Neuron (in vitro differentiated cells): ENCODE data around the gene IER5.

ENCODE experiments used
- H2AFZ ChIP-seq: one replicate; pipeline ENCODE4 v1.6.1; 2013; ENCODE audit warnings: low read depth, mild to moderate bottlenecking, inconsistent platforms, low read length, moderate library complexity
- H3K27me3 ChIP-seq: one replicate; pipeline ENCODE4 v1.6.1; 2013; ENCODE audit warnings: low read length; ENCODE audit not compliant: insufficient read depth
- H3K36me3 ChIP-seq: one replicate; pipeline ENCODE4 v1.6.1; 2013; ENCODE audit warnings: low read length; ENCODE audit not compliant: insufficient read depth
- H3K4me1 ChIP-seq: one replicate; pipeline ENCODE4 v1.6.1; 2013; ENCODE audit warnings: low read length; ENCODE audit not compliant: insufficient read depth
- H3K4me3 ChIP-seq: 2 replicates; pipeline ENCODE4 v1.5.1; 2013; ENCODE audit warnings: mild to moderate bottlenecking, low read length, moderate library complexity
- H3K9me3 ChIP-seq: one replicate; pipeline ENCODE4 v1.6.1; 2013; ENCODE audit warnings: low read length

The IER5 gene

DNA sequence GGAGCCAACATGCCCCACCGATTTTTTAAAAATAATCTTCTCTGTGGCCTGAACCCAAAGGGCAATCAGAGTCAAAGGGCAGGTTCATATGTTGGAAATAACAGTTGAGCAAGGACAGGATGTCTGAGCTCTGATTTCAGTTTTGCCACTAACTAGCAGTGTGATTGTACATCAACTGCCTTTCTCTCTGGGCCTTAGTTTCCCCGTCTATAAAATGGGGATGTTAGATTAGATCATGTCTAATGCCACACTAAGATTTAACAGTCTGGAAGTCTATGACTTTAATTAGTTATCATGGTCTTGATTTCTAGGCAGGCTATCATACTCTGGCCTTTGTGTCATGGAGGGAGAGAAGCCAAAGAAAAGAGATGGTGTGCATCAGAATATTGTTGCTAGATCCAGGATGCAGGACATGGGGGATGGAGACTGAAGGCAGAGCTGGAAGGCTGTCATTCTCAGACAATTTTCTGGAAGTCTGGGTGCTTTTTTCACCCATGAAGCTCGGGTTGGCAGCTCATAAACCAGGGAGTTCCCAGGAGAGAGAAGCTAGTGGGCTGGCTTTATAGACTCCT, 28.4 kb downstream of the IER5 start:
- H3K27me3 ChIP-seq: peaks cover 3% of the 10 kb centered on the region
- H2AFZ ChIP-seq: no peak overlapping the region
- no peaks in the 10 kb centered on the region for H3K9me3 ChIP-seq
- H3K4me3 ChIP-seq: no peak overlapping the region
- H3K36me3 ChIP-seq: no peaks in the 10 kb centered on the region
- H3K4me1 ChIP-seq: peaks cover 18% of the 10 kb centered on the region

DNA sequence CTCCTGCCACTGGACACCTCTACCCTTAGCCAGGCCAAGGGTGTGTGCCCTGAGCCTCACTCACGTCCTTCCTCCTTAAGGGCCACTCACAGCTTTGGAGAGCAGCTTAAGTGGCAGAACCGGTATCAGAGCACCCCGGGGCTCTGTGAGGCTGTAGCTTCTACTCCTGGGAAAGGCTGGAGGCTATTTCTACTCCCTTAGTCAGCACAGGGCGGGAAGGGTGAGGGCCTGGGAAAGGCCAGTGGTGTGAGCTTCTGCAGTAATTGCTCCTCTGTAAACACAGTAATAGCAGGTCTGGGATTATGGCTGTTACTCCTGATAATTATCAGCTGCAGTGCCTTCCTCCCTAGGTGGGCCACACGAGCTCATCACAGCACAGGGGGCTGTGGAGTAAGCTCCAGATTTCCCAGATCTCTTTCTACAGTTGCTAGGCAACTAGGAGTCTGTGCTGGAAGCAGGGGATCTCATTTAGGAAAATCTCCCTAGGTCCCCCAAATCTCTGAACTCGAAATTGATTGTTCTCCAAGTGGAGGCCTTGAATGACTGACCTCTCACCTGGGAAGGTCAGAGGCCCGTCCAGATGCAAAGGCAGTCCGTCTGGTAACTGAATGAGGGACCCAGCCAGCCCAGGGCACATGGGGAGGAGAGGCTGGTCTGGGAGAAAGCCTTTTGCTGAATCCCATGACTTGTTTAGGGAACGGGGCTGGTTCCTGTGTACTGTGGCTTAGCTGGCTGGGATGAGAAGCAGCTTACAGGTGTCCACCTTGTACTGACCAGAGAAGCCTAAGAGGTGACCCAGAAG, 29.3 kb downstream of the IER5 start:
- Histone ChIP-seq H3K9me3 (no peaks in the 10 kb centered on the region), H3K4me1 (peaks cover 13% of the 10 kb centered on the region), H2AFZ (no peak overlapping the region), H3K36me3 (no peaks in the 10 kb centered on the region), H3K27me3 (peaks cover 3% of the 10 kb centered on the region), H3K4me3 (no peak overlapping the region)

DNA sequence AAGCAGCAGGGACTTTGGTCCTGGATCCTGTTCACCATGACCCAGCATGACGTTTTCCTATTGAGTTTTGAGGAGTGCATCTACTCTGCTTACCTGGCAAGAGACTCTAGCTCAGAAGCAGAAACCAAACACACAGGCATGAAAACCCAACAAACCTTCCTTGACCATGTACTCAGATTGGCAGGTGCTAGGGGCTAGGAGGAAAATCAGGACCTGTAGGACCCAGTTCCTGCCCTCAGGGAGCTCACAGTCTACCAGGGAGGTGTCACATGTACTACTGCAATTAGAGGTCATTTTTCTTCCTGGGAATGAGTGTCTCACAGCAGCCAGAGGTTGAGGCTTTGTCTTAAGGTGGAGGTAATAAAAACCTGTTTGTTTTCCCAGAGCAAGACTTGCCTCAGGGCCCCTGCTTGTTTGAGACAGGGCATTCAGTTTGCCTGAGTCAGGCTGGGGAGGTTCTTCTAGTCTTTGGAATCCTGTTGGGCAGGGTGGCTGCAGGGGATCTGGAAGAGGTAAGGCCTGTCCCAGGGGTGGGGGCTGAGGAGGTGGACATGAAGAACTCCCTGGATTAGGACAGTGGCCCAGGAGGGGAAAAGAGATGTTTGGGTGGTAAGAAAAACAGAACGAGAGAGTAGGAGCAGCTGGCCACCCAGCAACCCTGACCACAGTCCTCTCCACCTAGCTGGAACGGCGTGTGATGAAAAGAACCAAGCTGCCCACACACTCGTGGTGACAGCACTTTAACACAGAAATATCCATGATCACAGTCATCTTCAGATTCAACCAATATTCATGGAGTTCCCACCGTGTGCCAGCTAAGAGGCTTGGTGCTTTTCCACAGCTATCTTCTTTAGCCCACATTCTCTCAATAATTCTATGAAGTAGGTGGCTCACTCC, 30.8 kb downstream of the IER5 start:
- Histone ChIP-seq H2AFZ (no peak overlapping the region), H3K4me1 (peaks cover 11% of the 10 kb centered on the region), H3K4me3 (no peak overlapping the region), H3K27me3 (peaks cover 3% of the 10 kb centered on the region), H3K9me3 (no peaks in the 10 kb centered on the region), H3K36me3 (no peaks in the 10 kb centered on the region)

DNA sequence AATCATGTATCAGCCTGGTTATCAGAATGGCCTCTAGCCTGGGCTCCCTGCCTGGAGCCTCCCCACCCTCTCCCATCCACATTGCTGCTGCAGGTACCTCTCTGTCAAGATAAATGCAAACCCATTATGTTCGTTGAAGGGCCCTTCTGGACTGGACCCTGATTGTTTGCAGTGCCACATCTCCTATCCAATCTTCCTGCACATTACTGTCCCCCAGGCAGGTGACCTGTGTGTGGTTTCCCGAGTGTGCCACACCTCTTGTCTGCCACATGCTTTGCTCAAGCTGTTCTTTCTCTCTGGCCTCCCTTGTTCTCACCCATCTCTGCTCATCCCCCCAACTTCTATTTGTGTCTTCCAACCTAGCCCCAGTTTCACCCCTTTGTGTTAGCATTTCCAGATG, 32.4 kb downstream of the IER5 start:
- Histone ChIP-seq H3K36me3 (no peaks in the 10 kb centered on the region), H3K9me3 (no peaks in the 10 kb centered on the region), H3K27me3 (no peaks in the 10 kb centered on the region), H2AFZ (no peak overlapping the region), H3K4me3 (no peak overlapping the region), H3K4me1 (peaks cover 11% of the 10 kb centered on the region)

DNA sequence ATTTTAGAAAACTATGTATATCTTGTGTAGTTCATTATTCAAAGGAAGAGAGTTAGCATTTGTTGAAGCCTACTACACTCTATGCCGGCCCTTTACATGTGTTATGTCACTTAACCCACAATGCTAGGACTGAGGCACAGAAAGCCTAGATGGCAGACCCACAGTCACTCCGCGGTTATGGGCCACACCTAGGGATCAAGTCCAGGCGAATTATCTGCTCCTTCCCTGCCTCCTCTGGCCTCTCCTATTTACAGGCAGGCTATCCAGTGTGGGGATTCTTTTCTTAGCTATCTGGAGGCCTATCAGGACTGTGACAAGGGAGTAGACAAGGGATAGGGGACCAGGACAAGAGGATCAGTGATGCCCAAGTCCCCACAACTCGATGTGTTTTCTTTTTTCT, 33.0 kb downstream of the IER5 start:
- Histone ChIP-seq H3K9me3 (no peaks in the 10 kb centered on the region), H2AFZ (no peak overlapping the region), H3K4me3 (no peak overlapping the region), H3K27me3 (no peaks in the 10 kb centered on the region), H3K36me3 (no peaks in the 10 kb centered on the region), H3K4me1 (peaks cover 11% of the 10 kb centered on the region)

DNA sequence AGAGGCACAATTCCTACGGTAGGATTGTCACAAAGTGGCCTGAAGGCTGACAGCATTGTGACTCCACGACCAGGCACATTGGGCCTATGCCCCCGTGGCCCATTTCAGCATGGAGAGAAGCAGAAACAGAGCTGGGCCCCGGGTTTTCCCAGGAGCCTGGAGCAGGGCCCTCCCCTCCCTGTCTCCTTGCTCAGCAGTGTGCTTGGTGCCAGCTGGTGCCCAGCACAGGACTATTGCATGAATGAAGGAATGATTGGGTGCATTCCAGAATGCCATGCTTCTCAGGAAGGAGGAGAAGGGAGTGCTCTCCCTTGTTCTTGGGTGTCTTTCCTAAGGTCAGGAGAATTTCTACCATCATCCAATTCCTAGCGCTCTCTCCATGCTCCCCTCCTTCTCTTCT, 33.7 kb downstream of the IER5 start:
- Histone ChIP-seq H3K9me3 (no peaks in the 10 kb centered on the region), H3K36me3 (no peaks in the 10 kb centered on the region), H3K27me3 (no peaks in the 10 kb centered on the region), H3K4me3 (no peak overlapping the region), H3K4me1 (peaks cover 10% of the 10 kb centered on the region), H2AFZ (no peak overlapping the region)

DNA sequence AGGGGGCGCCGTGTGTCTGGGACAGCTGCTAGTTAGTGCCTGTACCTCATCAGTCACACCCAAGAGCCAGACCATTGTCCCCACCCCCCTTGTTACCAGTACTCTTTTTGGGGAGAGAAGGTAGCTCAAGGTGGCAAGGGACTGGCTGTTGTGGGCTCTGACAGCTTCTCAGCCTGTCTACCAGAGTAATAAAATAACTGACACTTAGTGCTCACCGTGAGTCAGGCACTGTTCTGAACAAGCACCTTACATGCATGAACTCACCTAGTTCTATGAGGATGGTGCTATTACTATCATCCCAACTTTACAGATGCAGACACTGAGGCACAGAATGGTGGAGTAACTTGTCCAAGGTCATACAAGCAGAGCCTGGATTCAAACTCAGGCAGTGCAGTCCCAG, 34.7 kb downstream of the IER5 start:
- Histone ChIP-seq H2AFZ (no peak overlapping the region), H3K4me3 (no peak overlapping the region), H3K4me1 (peaks cover 3% of the 10 kb centered on the region), H3K27me3 (no peaks in the 10 kb centered on the region), H3K36me3 (no peaks in the 10 kb centered on the region), H3K9me3 (no peaks in the 10 kb centered on the region)

DNA sequence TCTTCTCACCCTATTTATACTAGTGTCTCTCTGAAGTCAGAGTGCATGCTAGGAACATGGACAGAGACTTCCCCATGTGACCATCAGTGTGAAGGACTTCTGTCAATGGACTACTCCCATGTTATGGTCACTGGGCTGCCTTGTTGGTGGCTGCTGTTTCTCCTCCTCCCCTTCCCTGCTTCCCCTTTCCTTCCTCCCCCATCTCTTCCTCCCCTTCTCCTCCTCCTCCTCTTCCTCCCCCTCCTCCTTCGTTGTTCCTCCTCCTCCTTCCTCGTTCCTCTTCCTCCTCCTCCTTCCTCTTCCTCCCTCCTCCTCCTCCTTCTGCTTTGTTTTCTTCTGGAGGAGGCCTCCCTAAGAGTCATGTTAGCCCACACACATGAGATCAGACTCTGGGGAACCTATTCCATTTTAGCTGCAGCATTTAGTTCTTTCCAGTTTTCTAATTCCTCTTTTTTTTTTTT, 35.8 kb downstream of the IER5 start:
- H3K27me3 ChIP-seq: no peaks in the 10 kb centered on the region
- H3K9me3 ChIP-seq: no peaks in the 10 kb centered on the region
- H3K4me3 ChIP-seq: no peak overlapping the region
- H3K4me1 ChIP-seq: peaks cover 14% of the 10 kb centered on the region
- H3K36me3 ChIP-seq: no peaks in the 10 kb centered on the region
- no peak overlapping the region for H2AFZ ChIP-seq

DNA sequence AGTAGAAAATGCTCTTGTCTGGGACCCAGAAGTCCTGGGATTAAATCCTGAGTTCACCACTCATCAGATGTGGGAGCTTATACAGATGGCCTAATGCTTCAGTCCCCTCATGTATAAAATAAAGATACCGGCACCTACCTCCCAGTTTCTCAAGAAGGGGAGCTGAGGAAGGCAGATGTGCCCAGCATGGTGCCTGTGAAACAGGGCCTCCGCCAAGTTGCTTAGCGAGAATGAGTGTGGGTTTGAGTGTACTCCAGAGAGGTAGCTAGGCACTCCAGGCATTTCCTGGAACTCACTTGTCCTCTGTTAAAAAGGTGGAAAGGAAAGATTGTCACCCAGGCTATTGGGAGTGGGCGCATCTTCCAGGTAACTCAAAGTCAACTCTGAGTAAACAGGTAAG, 37.8 kb downstream of the IER5 start:
- Histone ChIP-seq H3K36me3 (no peaks in the 10 kb centered on the region), H3K4me1 (peaks cover 18% of the 10 kb centered on the region), H3K27me3 (no peaks in the 10 kb centered on the region), H2AFZ (no peak overlapping the region), H3K4me3 (no peak overlapping the region), H3K9me3 (no peaks in the 10 kb centered on the region)

DNA sequence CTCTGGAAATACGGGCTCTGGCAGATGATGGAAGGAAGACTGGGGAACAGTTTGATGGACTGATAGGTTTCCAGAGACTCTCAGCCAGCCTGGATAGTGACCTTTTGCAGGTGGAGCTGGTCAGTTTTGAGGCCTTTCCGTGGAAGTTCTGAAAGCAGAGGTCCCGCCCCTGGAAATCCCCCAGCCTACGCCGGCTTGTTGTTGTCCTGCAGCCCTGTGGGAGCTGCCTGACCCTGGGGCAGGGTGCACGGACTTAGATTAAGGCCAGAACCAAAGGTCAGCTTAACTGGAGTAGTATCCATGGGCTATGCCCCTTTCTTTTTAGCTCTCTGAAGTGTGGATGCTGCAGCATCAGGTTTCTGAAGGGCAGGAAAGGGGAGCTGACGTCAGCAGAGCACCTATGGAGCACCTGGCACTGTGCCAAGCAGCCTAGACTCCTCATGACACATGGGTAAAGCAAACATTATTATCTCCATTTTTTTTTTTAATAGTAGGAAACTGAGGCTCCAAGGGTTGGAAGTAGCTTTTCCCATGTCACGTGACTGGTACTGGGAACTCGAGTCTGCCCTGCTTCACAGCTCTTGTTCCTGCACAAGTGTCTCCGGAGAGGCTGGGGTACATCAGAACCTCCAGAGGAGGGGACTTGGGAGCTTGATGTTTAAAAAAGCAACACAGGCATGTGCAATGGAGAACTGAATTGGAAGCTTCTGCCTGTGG, 38.5 kb downstream of the IER5 start:
- Histone ChIP-seq H3K4me1 (peaks cover 18% of the 10 kb centered on the region), H3K36me3 (no peaks in the 10 kb centered on the region), H3K4me3 (no peak overlapping the region), H2AFZ (no peak overlapping the region), H3K9me3 (no peaks in the 10 kb centered on the region), H3K27me3 (no peaks in the 10 kb centered on the region)

DNA sequence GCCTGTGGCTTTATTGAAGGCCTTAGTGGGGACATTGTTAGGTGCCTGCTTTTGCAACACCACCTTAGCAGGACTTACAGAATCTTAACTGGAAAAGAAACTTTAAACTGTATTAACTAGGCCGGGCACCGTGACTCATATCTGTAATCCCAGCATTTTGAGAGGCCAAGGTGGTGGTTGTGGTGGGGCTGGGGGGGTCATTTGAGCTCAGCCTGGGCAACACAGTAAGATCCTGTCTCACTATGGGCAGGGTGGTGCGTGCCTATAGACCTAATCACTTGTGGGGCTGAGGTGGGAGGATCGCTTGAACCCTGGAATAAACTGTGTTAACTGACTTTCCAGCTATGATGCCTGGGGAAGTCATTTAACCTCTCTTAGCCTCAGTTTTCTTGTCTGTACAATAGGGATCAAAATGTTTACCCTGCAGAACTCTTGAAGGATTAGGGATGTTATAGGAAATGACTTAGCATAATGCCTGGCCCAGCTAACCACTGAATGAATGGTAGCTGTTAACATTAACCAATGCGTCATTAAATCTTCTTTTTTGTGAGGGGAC, 39.5 kb downstream of the IER5 start:
- H3K4me1 ChIP-seq: peaks cover 19% of the 10 kb centered on the region
- H3K9me3 ChIP-seq: no peaks in the 10 kb centered on the region
- H3K36me3 ChIP-seq: no peaks in the 10 kb centered on the region
- no peak overlapping the region for H3K4me3 ChIP-seq
- H3K27me3 ChIP-seq: no peaks in the 10 kb centered on the region
- H2AFZ ChIP-seq: peak overlapping the region; percentile 47

DNA sequence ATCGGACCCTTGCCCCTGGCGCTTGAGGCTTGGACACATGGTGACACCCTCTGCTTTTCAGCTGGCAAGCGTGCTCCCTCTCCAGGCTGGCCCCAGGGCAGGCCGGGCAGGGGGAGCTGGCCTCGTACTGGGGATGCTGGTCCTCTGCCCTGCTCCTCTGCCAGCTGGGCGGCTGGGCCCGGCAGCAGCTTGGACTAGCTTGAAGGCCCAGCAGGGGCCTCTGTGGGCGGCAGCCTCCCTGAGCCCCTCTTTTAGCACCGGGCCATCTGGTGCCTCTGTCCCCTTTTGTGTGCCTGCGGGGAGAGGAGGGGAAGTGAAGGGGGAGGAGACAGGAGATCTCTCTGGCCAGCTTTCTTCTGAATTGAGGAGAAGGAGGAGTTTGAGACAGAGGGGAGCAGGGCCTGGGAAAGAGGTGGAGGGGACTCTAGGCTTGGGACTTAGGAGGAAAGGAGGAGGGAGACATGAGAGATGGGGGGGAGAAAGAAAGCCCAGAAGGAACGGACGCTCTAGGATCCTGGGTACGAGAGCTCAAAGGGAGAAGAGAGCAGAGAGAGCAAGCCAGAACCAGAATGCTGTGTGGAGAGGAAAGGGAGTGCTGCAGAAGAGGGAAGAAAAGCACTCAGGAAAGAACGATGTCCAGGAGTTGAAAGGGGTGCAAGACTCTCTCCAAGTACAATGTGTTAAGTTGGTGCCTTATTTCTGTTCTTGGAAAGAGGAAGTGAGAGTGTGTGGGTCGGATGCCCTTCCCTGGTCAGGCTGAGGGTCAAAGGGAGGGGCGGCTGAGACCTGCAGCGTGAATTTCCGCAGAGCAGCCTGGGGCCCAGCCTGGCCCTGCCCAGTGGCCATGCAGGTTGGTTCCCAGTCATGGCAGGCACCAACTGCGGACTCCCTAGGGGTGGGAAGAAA, 40.3 kb downstream of the IER5 start:
- H3K4me3 ChIP-seq: peak overlapping the region; percentile 8
- no peaks in the 10 kb centered on the region for H3K36me3 ChIP-seq
- H3K27me3 ChIP-seq: no peaks in the 10 kb centered on the region
- H2AFZ ChIP-seq: peak overlapping the region; percentile 47
- peaks cover 23% of the 10 kb centered on the region for H3K4me1 ChIP-seq
- H3K9me3 ChIP-seq: no peaks in the 10 kb centered on the region
